CD1c-positive myeloid dendritic cell (primary cell): Measurements from ENCODE around the gene GRB2.
A peak's percentile ranks its signal among the peaks of the same experiment; 100 is the strongest.
"Not testable (repeated sequence)": the region's sequence is repeated elsewhere in the genome, so short reads cannot be mapped to it uniquely, and the experiment has no call there.

Experiments
- DNase-seq: peaks from one replicate; pipeline ENCODE4 v3.0.0-alpha.2; 2016; ENCODE audit errors: extremely low spot score

GRB2 gene

GRCh38 chr17:75285123-75285522 lies 120.4 kb downstream of the GRB2 start:
- DNase-seq: no peak

- DNase-seq: not testable (repeated sequence)
Measured at GRCh38 chr17:75280189-75280588, 125.3 kb downstream of the GRB2 start.

GRCh38 chr17:75277664-75278071 lies 127.8 kb downstream of the GRB2 start:
- no peak for DNase-seq

- no peak for DNase-seq
Measured at GRCh38 chr17:75273977-75274708, 131.3 kb downstream of the GRB2 start.

- no peak for DNase-seq
Measured at GRCh38 chr17:75272848-75273184, 132.7 kb downstream of the GRB2 start.

GRCh38 chr17:75271955-75272847 lies 133.3 kb downstream of the GRB2 start:
- peak; percentile 26 for DNase-seq

- peak; percentile 97 for DNase-seq
Measured at GRCh38 chr17:75271233-75271954, 134.1 kb downstream of the GRB2 start.

GRCh38 chr17:75270966-75271232 lies 134.6 kb downstream of the GRB2 start, which contains the start of gene MIF4GD:
TSS of gene MIF4GD (minus strand) at chr17:75271231. CDS start at chr17:75270195, 1,036 bp downstream.
- no peak for DNase-seq

GRCh38 chr17:75270218-75270965 lies 135.1 kb downstream of the GRB2 start:
- peak; percentile 85 for DNase-seq

GRCh38 chr17:75269844-75270217 lies 135.6 kb downstream of the GRB2 start:
- peak; percentile 19 for DNase-seq
